Gastrocnemius medialis (tissue), 4 donors: ENCODE results near the gene NUDT4. TPM values are rescaled to one million over a fixed set of nuclear protein-coding genes. Genes with fewer than 3 reads are reported as not detected.

ENCODE experiments used
- ATAC-seq, 2 donors: fragments of 150-250 bp; one replicate each; pipeline ENCODE4 v1.9.1; 2016
- DNase-seq, 2 donors: peaks; one replicate each; pipeline ENCODE4 v3.0.0-alpha.2; 2019
- H3K27ac ChIP-seq, 4 donors: fragments of 200-600 bp; sonication (generic); 1 replicate in 1 of 4; 2 replicates in 3 of 4; pipeline ENCODE4 v1.5.1; 2016 to 2018; ENCODE audit warnings: mild to moderate bottlenecking in 2 of 4, moderate library complexity in 1 of 4
- H3K27me3 ChIP-seq, 3 donors: fragments of 200-600 bp; sonication (generic) in 2 of 3; 1 replicate in 1 of 3; 2 replicates in 2 of 3; pipeline versions ENCODE4 v1.5.1 to v1.6.0; 2016 to 2019; ENCODE audit warnings: mild to moderate bottlenecking in 1 of 3, moderate library complexity in 1 of 3
- H3K36me3 ChIP-seq, 2 donors: fragments of 200-600 bp; sonication (generic) in 1 of 2; one replicate each; pipeline ENCODE4 v1.5.1; 2017 to 2018
- H3K4me1 ChIP-seq, 2 donors: fragments of 200-600 bp; sonication (generic) in 1 of 2; one replicate each; pipeline ENCODE4 v1.5.1; 2016 to 2017; ENCODE audit warnings: mild to moderate bottlenecking in 2 of 2
- H3K4me3 ChIP-seq, 4 donors: fragments of 200-600 bp; sonication (generic) in 3 of 4; 1 replicate in 1 of 4; 2 replicates in 3 of 4; pipeline ENCODE4 v1.5.1; 2016 to 2019; ENCODE audit warnings: mild to moderate bottlenecking in 2 of 4
- H3K9me3 ChIP-seq, 3 donors: fragments of 200-600 bp; sonication (generic) in 2 of 3; 1 replicate in 1 of 3; 2 replicates in 2 of 3; pipeline ENCODE4 v1.5.1; 2016 to 2019
- POLR2A ChIP-seq, 2 donors: fragments of 450-650 bp; IDR thresholded peaks; one replicate each; pipeline ENCODE4 v1.6.1; 2017; ENCODE audit warnings: antibody characterized with exemption in 2 of 2, mild to moderate bottlenecking in 2 of 2, moderate library complexity in 2 of 2
- in situ Hi-C, 4 donors: fragments of 200-750 bp; cut with MboI; loops; one replicate each; pipeline versions ENCODE4 v1.15.0 to v1.8.0; 2017; ENCODE audit warnings: low sequenced_read_pairs in 4 of 4
- intact Hi-C: fragments of 100-400 bp; cut with DNase I; formaldehyde crosslinking; loops from one replicate; pipeline ENCODE4 v1.15.1; 2023; ENCODE audit warnings: low total_unique reads
- total RNA-seq, 4 donors: library from RNA; depleted of rRNA; stranded (reverse); fragments of >200 nt; gene quantifications; one replicate each; pipeline versions ENCODE4 v1.1.0 to v1.2.3, GENCODE V29; 2016
- TF ChIP-seq, protein P1 (sequence below), 5 experiments: fragments of 450-650 bp in 3 of 5; fragments of 200-600 bp in 2 of 5; sonication (generic) in 2 of 5; IDR thresholded peaks in 4 of 5; conservative IDR thresholded peaks in 1 of 5; 1 replicate in 4 of 5; 2 replicates in 1 of 5; pipeline ENCODE4 v1.5.1; 2016 to 2019; ENCODE audit warnings: antibody characterized with exemption in 5 of 5, mild to moderate bottlenecking in 3 of 5, moderate library complexity in 3 of 5

Gene NUDT4
- total RNA-seq, 4 donors from 2014 or later, result 26.8 to 299 (median 51.1) TPM

DNA sequence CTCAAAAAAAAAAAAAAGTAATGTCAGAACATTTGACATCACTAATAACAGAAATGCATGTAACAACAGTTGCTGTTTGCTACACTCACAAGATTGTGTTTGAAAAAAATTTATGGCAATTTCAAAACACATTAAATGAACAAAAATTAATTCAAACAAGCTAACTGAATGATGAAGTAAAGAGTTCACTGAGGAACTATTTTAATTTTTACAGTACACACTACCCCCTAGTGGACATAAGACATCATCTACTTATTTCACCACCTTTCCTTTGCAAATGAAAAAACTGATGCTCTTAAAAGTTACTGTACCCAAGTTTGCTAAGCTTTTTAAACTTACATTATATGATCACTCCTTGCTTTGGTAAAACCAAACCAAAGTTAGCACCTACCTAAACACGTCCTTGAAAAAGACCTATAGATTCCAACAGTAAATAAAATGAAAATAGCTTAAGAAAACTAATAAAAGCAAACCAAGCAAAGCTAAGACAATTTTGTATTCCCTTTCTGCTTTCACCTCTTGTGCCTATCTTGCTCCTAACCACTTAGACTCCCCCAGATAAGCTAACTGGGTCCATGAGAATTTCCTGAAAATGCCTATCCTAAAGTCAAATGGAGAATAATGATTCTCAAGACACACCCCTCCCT, 41.8 kb downstream of the NUDT4 start:
- H3K4me3 ChIP-seq, result peak overlapping the region in 1 of 4 donors; percentile 13
- H3K4me1 ChIP-seq, result peaks cover 59 to 66% of the 10 kb centered on the region in 2 donors
- H3K9me3 ChIP-seq, result no peaks in the 10 kb centered on the region
- no peaks in the 10 kb centered on the region for H3K36me3 ChIP-seq
- peak; percentile 61 to 71 for ATAC-seq
- in situ Hi-C loops (loop anchor here in 2 of 4 donors (10.0 kb wide), 2 partner anchors 435 to 635 kb away; no protein-coding TSS in a partner anchor), intact Hi-C loops (loop anchor here (1.0 to 10.0 kb wide), 5 partner anchors 295 to 632 kb away; partner anchors contain the start of gene EEA1)
- H3K27ac ChIP-seq, result peak overlapping the region; percentile 58 to 71 (median 62)
- H3K27me3 ChIP-seq, result no peaks in the 10 kb centered on the region
- no peak for TF ChIP-seq POLR2A (IDR thresholded peaks at IDR 0.05)
- TF ChIP-seq, protein P1, sequence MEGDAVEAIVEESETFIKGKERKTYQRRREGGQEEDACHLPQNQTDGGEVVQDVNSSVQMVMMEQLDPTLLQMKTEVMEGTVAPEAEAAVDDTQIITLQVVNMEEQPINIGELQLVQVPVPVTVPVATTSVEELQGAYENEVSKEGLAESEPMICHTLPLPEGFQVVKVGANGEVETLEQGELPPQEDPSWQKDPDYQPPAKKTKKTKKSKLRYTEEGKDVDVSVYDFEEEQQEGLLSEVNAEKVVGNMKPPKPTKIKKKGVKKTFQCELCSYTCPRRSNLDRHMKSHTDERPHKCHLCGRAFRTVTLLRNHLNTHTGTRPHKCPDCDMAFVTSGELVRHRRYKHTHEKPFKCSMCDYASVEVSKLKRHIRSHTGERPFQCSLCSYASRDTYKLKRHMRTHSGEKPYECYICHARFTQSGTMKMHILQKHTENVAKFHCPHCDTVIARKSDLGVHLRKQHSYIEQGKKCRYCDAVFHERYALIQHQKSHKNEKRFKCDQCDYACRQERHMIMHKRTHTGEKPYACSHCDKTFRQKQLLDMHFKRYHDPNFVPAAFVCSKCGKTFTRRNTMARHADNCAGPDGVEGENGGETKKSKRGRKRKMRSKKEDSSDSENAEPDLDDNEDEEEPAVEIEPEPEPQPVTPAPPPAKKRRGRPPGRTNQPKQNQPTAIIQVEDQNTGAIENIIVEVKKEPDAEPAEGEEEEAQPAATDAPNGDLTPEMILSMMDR (IDR thresholded peaks at IDR 0.05 in 4 of 5, conservative IDR thresholded peaks at IDR 0.05 in 1 of 5), result peak; percentile 64 to 75 (median 66)
- no peak for DNase-seq

DNA sequence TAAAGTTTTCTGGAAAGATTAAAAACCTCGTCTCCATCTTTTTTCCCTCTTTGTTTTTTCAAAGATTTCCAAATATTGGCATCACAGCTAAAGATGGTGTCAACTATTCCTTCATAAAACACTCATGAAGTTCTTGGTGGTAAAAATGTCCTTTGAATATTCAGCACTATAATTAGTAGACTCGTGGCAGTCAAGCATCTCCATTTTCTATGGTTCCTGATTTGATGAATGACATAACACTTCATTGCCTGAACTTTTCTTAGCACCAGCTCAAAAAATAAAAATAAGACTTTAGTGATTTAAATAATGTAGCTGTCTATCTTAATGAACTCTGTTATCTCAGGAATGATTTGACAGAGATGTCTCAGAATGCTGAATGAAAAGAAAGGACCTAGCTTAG, 44.3 kb downstream of the NUDT4 start:
- H3K4me1 ChIP-seq, result peaks cover 63 to 70% of the 10 kb centered on the region in 2 donors
- no peaks in the 10 kb centered on the region for H3K36me3 ChIP-seq
- intact Hi-C loops (loop anchor here (5.0 kb wide), 1 partner anchor 495 kb away; the partner anchor contains the start of gene EEA1), in situ Hi-C loops (no loop called here)
- no peak for TF ChIP-seq POLR2A (IDR thresholded peaks at IDR 0.05)
- TF ChIP-seq, protein P1 (IDR thresholded peaks at IDR 0.05 in 4 of 5, conservative IDR thresholded peaks at IDR 0.05 in 1 of 5), result no peak
- H3K4me3 ChIP-seq, result no peak overlapping the region
- DNase-seq, result no peak
- peak in 1 of 2 donors; percentile 43 for ATAC-seq
- peak overlapping the region; percentile 58 to 71 (median 62) for H3K27ac ChIP-seq
- H3K27me3 ChIP-seq, result no peaks in the 10 kb centered on the region
- H3K9me3 ChIP-seq, result no peaks in the 10 kb centered on the region

GRCh38 chr12:93425736-93426411, 48.1 kb downstream of the NUDT4 start:
- Histone ChIP-seq H3K9me3 (no peaks in the 10 kb centered on the region), H3K36me3 (no peaks in the 10 kb centered on the region), H3K27me3 (no peaks in the 10 kb centered on the region), H3K4me1 (peaks cover 83 to 87% of the 10 kb centered on the region in 2 donors), H3K27ac (peak overlapping the region; percentile 42 to 69 (median 62)), H3K4me3 (no peak overlapping the region)
- TF ChIP-seq, protein P1 (IDR thresholded peaks at IDR 0.05 in 4 of 5, conservative IDR thresholded peaks at IDR 0.05 in 1 of 5), result no peak
- TF ChIP-seq POLR2A (IDR thresholded peaks at IDR 0.05), result no peak
- intact Hi-C loops (no loop called here), in situ Hi-C loops (no loop called here)
- DNase-seq, result no peak
- ATAC-seq, result no peak

DNA sequence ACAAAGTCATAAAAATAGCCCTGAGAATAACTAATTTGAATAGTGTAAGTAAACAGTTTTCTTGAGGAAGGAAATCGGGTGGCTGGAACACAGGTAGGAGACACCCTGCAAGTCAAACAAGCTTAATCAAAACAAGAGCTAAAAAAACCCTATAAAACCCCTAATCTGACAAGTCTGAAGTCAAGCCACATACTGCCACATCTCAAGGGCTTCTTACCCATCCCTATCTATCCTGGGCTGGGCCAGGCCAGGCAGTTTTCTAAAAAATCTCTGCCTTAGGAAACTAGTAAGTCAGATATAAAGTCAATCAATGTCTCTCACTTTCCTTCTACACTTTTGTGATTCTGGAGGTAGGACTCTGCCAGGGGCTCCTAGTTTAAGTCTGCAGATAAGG, 48.7 kb downstream of the NUDT4 start:
- no peaks in the 10 kb centered on the region for H3K27me3 ChIP-seq
- in situ Hi-C loops, result no loop called here
- intact Hi-C loops, result no loop called here
- H3K36me3 ChIP-seq, result no peaks in the 10 kb centered on the region
- no peaks in the 10 kb centered on the region for H3K9me3 ChIP-seq
- DNase-seq (no peak), ATAC-seq (no peak)
- H3K27ac ChIP-seq, result peak overlapping the region; percentile 42 to 69 (median 62)
- no peak for TF ChIP-seq POLR2A (IDR thresholded peaks at IDR 0.05)
- TF ChIP-seq, protein P1 (IDR thresholded peaks at IDR 0.05 in 4 of 5, conservative IDR thresholded peaks at IDR 0.05 in 1 of 5), result no peak
- H3K4me3 ChIP-seq, result no peak overlapping the region
- peaks cover 83 to 91% of the 10 kb centered on the region in 2 donors for H3K4me1 ChIP-seq
